C1 segment of cervical spinal cord (tissue), 14 donors: ENCODE measurements around the gene VIPR2.
A peak's percentile ranks its signal among the peaks of the same experiment; 100 is the strongest.
"Not testable (repeated sequence)": the region's sequence is repeated elsewhere in the genome, so short reads cannot be mapped to it uniquely, and the experiment has no call there.

Experiments used
- DNase-seq, 14 donors: peaks; one replicate each; lab custom pipeline; 2025; lab: John Stamatoyannopoulos, UW

VIPR2 gene, protein sequence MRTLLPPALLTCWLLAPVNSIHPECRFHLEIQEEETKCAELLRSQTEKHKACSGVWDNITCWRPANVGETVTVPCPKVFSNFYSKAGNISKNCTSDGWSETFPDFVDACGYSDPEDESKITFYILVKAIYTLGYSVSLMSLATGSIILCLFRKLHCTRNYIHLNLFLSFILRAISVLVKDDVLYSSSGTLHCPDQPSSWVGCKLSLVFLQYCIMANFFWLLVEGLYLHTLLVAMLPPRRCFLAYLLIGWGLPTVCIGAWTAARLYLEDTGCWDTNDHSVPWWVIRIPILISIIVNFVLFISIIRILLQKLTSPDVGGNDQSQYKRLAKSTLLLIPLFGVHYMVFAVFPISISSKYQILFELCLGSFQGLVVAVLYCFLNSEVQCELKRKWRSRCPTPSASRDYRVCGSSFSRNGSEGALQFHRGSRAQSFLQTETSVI

DNA sequence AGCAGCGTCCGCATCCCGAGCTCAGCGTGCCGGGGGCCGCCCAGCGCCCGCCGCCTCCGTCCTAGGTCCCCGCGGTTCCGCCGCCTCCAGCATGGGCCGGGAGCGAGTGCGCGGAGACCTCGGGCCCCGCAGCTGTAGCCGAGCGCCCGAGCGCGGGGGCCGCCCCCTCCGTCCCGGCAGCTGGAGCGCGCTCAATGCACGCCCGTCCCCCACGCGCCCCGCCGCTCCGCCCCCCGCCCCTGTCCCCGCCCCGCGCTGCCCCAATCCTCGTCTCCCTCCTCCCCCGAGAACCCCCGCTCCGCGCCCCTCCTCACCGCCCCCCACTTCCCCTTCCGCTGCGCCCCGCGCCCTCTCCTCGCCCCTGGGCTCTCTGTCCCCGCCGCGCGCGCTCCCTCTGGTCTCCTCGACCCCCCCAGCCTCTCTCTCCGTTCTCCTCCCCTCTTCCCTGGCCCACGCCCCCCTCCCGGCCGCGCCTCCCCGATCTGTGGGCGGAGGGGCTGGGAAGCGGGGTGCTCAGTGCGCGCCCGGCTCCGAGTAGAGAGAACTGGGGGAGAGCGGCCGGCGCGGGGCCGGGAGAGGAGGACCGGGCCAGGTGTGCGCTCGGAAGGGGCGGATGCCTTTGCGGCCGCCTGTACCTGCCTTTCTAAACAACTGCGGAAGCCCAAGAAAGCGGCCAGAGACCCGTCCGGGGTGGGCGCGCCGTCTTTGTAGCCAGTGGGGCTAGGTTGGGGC is at the start of gene VIPR2:
VIPR2 (minus strand) TSS at position 110 of the 732 bp plus-strand sequence; CDS start at position 14, 96 bp downstream.
- DNase-seq, result peak in 1 of 14 donors; percentile 9

DNA sequence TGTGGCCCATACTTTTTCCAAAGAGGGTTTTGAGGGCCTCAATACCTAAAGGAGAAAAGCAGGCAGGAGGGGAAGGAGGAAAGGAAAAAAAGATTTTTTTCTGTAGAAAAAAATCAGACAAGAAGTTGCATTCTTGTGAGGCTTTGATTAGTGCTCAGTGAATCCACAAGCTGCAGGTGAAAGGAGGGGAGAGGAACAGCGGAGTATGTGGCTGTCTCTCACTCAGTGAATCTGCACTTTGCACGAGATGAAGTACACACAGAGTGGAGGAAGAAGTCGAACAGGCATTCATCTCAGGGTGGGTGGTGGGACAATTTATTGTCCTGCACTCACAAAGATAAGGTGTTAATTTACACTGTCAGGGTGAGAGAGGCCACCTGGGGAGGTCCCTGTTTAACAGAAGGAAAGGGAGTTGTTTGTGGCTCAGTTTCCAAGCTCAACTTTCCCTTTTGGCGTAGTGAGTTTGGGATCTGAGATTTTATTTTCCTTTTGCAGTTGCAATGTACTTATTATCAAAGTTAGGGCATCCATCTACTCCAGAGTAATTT is 49.0 kb upstream of the VIPR2 start:
- no peak for DNase-seq

DNA sequence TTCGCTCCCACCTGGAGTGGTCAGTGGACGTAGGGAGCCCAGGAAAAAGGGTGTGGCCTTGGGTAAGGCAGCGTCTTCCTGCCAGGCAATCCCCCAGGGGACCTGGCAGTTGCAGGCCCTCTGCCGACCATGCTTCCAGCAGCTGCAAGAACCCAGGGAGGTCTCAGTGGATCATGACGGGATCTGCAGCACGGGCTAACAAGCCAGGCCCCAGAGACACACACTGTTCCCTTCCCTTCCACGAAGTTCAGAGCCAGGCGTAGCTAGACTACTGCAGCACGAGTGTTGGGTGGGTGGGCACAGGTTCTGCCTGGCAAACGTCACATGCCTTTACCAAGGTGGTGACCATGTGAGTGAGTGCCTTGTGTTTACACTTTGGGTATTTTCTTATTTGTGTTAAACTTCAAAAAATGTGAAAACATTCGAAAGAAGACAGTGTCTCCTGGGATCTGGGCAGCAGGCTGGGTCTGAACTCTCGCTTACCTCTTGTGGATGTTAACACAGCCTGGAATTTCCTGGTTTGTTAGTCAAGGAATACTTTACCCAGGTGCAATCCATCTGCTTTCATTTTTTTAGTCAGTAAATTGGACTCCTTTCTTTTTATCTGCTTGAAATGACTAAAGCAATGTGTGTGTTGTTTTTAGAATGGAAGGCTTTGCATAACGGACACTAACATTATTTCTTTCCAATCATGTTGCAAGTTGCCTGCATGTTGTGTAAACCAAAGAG is 48.2 kb upstream of the VIPR2 start:
- DNase-seq, result no peak

DNA sequence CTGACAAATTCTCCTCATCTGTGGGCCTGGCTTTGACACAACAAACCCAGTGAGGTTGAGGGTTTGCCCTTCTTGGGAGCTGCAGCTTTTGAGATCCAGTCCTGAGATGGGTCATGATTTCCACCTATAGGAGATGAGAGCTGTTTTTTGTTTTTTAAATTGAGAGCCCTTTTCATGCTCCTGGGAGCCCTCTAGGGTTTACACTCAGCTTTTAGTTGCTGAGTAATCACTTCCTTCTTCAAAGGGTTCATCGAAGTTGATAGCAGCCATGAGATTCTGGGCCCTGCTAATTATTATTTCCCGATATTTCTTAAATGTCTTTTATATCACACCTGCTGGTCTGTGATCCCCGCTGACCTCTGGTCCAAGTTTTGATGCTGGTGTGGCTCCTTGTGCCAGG is 47.3 kb upstream of the VIPR2 start:
- DNase-seq, result no peak

DNA sequence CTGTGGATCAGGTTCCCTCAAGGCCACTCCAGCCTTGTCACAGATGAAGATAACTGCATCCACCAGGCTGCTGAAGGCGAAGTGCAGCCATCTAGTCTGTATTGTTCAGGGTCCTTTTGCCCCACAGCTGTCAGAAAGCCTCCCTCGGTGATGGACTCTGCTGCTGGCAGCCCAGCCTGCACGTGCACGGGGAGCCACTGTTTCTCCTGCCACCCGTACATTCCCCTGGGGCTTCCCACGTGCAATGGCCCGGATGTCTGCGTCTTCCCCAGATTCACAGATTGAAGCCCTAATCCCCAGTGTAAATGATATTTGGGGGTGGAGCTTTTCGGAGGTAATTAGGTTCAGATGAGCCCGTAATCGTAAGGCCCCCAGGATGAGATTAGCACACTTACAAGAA is 46.6 kb upstream of the VIPR2 start:
- no peak for DNase-seq

DNA sequence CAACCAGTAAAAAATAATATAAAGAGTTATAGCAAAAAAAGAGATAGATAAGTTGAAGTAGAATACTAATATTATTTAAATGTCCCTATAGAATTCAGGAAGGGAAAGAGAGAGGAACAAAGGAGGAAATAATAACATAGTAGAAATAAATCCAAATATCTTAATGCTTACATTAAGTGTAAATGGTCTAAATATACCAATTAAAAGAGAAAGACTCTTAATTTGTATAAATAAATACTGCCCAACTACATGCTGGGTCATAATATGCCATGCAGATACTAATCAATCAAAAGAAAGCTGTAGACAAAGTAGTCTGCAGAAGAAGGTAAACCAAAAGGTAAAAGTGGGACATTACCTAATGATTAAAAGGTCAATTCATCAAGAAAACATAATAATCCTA is 43.3 kb upstream of the VIPR2 start:
- no peak for DNase-seq

DNA sequence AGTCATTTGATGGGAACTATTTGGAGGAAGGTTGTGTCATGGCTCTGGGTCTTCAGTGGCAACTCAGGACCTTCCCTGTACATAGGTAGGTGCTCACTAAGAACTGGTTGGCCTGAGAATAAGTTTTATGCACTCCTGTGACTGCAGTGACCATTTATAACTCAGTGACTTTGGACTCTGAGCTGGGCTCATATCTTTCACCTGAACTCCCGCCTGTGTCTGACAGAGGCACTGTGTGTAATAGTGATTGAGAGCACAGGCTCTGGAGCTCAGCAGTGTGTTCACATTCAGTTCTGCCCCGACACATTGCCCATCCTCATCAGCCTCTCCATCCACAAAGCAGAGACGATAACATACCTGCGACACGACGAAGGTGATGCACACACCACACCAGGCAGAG is 34.6 kb upstream of the VIPR2 start:
- DNase-seq, result no peak

DNA sequence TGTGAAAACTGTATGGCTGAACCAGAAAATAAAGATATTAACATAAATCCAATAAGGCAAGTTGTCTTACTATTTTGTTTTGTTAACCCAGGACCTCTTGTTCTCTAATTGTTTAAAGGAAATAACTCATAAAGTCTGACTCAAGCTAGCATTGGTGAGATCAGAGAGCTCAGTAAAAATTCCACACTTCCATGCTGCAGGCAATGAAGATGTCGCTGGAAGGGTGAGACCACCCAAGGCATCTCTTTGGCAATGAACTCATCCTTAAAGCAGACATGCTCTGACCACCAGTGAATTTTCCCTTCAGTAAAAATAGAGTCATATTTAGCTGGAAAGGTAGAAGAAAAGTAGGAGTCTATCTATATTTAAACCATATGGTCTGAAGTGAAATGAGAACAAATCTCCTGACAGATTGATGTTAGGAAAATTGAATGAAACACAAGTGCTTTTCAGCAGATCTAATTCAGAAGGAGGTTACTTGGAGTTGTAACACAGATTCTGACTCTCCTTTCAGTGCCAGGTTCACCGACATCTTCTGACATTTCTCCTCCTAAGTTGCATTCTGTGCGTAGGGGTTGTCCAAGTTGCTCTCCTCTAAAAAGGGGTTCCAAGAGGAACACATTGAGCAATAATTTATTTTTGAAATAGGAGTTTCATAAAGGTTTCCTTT is 32.8 kb upstream of the VIPR2 start:
- no peak for DNase-seq

DNA sequence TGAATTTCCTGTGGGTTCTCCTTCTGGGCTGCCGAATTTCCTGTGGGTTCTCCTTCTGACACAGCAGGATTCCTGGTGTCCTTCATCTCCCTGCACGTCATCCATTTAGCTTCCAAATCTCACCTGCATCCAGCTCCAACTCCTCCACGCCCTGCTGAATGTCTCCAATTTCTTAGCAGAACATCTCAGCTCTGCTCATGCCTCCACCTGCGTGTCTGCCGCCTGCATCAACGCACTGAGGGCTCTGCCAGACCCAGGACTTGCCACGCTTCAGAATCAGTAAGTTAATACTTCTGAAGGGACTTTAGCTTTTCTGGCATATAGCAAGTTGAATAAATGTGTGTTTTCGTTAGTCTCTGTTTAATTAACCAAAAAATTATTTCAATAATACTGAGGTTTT is 31.1 kb upstream of the VIPR2 start:
- no peak for DNase-seq

DNA sequence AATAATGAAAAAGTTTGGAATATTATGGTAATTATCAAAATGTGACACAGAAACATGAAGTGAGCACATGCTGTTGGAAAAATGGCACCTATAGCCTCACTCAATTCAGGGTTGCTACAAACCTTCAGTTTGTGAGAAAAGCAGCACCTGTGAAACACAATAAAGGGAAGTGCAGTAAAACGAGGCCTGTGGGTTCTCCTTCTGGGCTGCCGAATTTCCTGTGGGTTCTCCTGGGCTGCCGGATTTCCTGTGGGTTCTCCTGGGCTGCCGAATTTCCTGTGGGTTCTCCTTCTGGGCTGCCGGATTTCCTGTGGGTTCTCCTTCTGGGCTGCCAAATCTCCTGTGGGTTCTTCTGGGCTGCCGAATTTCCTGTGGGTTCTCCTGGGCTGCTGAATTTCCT is 30.4 kb upstream of the VIPR2 start:
- DNase-seq, result not testable (repeated sequence)

DNA sequence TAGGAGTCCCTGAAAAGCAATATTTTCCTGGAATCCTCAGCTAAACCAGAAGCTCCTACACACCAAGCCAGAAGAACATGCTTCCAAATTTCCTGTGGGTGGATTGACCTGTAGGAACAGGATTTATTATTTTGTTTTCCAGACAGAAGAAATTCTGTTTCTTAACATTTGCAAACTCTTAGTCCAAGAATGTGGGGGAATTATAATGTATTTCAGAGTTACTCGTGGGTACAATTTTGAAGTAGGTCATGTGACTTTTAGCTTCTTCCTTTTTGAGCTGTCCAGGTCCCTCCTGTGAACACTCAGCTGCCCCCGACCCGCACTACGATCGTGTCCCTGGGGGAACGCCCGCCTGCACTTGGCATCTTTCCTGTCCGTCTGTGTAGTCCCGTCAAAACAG is 27.7 kb upstream of the VIPR2 start:
- DNase-seq, result no peak

DNA sequence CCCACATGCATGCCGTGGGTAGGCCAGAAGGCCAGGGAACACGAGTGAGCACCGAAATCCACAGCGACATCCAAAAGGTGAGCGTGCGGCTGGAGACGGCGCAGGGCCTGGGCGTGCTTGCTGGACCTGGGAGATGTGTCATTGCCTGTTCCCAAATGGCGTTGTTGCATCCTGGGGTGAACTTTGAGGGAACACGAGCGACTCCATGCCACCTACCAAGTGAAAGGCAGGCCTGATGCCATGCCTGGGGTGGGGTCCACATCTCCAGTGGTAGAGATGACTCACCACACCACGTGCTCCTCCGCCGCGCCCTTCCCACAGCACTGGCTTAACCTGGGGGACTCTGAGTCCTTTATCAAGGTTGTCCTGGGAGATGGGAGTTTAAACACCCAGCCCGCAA is 24.7 kb upstream of the VIPR2 start:
- no peak for DNase-seq

DNA sequence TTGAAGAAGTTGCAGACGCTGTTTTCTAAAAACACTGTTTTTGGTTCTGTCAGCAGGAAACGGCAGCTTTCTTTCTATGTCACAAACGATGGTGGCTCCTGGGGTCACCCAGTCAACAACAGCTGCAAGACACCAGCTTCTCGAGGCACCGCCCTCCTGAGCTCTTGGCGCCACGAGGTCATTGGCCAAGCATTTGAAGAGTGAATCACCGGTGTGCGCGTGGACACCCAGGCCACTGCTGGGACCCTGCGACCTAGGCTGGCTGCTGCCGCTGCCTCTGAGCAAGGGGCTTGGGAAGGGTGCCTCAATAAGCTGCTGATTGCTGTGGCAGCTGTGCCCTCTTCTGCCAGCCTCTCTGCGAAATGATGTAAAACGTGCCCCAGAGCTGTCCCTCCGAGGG is 22.5 kb upstream of the VIPR2 start:
- DNase-seq, result no peak

DNA sequence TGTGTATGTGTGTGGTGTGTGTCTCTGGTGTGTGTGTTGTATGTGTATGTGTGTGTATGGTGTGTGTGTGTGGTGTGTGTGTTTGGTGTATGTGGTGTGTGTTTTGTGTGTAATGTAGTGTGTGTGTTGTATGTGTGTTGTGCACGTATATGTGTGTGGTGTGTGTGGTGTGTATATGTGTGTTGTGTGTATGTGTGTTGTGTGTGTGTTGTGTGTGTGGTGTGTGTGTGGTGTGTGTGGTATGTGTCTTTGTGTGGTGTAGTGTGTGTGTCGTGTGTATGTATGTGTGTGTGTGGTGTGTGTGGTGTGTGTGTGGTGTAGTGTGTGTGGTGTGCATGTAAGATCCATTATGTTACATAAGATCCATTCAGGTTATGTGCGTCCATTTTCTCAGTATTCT is 21.9 kb upstream of the VIPR2 start:
- DNase-seq, result no peak

DNA sequence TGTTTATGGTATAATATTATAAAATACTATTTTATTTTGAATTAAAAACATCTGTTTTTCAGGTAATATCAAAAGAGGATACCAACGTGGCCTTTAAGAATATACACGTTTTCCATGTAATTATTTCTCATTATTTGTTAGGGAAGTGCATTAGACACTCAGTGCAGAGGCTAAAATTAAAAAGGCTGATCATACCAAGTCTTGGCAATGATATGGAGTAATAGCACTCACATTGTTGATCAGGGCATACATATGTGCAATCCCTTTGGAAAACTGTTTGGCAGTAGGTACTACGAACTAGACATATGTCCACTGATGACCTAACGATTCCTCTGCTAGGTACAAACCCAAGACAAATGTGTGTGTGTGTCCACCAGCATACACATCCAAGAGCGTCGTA is 20.7 kb upstream of the VIPR2 start:
- DNase-seq, result no peak

DNA sequence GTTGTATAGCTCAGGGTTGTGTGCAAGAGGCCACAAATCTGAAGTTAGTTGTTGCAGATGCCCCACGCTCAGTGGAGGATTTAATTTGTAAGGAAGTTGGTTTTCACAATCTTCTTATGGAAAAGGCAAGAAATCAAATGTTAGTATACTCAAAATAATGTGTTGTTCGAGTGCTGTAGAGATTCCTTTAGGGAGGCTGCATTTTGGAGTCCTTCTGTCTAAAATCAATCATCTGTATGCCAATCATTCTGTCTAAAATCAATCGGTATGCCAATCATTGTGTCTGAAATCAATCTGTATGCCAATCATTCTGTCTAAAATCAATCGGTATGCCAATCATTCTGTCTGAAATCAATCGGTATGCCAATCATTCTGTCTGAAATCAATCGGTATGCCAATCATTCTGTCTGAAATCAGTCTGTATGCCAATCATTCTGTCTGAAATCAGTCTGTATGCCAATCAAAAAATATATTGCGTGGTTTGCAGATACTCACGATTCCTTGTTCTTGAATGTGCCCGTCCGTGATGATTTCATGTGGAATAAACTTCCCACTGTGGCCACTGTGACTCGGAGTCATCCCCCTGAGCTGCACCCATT is 19.1 kb upstream of the VIPR2 start:
- not testable (repeated sequence) for DNase-seq

DNA sequence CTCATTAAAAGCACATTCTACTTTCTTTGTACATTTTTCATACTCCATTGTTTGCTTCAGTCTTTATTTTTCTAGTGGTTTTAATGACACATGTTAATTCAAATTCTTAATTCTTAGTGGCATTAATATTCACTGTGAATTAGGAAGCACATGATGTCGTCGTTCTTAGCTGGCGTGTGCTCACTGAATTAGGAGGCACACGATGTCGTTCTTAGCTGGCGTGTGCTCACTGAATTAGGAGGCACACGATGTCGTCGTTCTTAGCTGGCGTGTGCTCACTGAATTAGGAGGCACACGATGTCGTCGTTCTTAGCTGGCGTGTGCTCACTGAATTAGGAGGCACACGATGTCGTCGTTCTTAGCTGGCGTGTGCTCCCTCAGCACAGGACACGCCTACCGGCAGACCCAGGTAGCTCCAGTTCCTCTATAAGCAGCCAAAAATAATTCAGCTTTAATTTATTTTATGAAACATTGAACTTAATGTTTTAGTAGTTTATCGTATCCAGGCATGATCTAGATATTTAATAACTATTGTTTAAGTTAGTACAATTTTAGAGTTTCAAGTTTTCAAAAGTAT is 17.5 kb upstream of the VIPR2 start:
- DNase-seq, result not testable (repeated sequence)

DNA sequence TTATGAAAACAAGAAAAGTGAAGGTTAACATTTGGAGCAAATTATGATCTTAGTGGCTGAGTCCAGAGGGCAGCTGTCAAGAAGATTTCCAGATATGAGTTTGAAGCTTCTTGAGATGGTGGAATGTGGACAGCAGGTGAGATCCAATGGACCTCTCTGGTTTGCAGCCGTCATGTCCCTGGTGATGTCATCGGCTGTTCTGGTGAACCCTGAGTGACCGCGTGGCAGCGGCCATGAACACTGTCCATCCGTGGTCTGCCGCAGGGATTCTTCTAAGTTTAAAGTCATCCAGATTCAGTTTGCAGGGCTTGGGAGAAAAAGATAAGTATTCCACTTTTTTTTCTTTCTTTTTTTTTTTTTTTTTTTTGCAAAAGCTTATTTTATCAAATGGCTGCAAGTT is 15.8 kb upstream of the VIPR2 start:
- no peak for DNase-seq

DNA sequence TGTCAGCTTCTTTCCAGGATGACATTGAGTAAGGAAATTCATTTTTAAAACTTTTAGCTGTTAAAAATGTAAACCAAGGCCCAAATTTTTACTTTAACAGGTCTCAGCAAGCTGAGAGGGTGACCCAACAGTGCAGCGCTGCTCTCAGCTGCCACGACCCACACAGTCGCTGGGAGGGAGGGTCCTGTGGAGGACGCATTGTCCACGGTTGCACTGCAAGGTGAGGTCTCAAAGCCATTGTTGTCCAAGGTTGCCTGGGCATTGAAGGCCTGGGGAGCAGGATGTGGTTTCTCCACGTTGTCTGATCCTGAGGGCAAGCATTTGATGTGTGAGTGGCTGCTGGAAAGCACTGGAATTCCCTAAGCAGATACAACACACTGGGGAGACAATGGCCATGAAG is 15.1 kb upstream of the VIPR2 start:
- no peak for DNase-seq

DNA sequence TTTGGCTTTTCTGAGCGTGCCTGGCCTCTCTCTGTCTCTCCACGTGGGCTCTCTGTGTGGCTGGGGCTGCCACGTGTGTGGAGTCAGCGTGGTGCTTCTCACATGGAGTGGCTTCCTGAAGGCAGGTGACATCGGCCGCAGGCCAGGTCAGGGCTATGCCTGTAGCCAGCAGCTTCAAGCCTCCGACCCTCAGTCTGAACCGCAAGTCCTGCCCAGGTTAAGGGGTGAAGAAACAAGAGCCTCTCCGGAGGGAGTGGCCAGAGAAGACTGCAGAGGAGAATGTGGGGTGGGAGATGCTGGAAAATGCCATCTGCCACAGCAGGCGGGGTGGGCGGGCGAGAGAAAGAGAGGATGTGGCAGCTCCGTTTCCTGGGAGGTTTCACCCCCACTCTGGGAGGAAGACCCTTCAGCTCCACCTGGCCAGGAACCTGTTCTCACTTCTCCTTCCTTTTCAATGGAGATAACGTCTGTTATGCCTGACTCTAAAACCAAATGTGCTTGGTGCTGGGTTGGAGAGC is 14.3 kb upstream of the VIPR2 start:
- no peak for DNase-seq
